ENCODE results near the gene HPCAL1. TPM values are rescaled to one million over a fixed set of nuclear protein-coding genes. Genes with fewer than 3 reads are reported as not detected.
"Not testable (repeated sequence)": the region's sequence is repeated elsewhere in the genome, so short reads cannot be mapped to it uniquely, and the experiment has no call there.

The HPCAL1 gene
- total RNA-seq, 2 donors from 2014 or later, result 43.9 to 52.0 TPM

DNA sequence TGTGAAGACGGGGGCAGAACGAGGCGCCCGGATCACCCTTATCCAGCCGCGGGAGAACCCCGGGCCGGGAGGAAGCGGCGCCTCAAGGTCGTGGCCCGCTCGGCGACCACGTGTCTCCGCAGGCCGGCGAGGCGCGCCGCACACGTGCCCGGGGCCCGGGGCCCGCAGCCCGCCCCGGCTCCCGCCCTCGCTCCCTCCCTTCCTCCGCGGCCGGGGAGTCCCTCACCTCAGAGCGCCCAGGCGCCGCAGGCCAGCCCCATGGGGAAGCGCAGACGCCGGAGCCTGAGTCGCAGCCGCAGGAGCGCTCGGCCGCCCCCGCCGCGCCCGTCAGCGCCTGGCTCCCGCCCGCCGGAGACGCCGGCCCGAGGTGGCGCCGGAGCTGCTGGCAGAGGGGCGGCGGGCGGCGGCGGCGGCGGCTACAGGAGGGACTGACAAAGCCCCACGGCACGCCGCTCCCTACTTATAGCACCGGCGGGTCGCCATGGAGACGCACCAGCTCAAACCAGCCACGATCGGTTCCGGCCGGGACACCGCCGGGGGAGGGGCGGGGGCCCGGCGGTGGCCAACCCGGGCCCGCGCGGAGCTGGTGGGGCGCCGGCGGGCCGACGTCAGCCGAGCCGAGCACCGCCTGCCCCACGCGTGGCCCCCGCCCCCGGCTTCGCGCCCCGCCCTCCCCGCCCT is 145.3 kb downstream of the HPCAL1 start, which contains the start of gene ODC1:
TSS of gene ODC1 (minus strand) at position 433 of the 681 bp plus-strand sequence. CDS start 3,295 bp downstream, outside the sequence.
- DNase-seq, result peak; percentile 93 to 95
- H3K4me3 Mint-ChIP-seq, result peak within 1 kb of the TSS; percentile 86 to 90
- ATAC-seq (replicated peaks in 1 of 2), result peak; percentile 75 to 78
- peak within 1 kb of the TSS; percentile 85 for H3K27ac Mint-ChIP-seq
- peaks cover 9 to 13% of the 10 kb centered on the region in 2 donors for H3K36me3 Mint-ChIP-seq (ENCODE audit: insufficient read depth in 2 of 2)
- H3K9me3 Mint-ChIP-seq, result no peaks in the 10 kb centered on the region
- H3K27me3 Mint-ChIP-seq (ENCODE audit: low read depth), result no peaks in the 10 kb centered on the region
- H3K4me1 Mint-ChIP-seq (ENCODE audit: low read depth), result peaks cover 64% of the 10 kb centered on the region

DNA sequence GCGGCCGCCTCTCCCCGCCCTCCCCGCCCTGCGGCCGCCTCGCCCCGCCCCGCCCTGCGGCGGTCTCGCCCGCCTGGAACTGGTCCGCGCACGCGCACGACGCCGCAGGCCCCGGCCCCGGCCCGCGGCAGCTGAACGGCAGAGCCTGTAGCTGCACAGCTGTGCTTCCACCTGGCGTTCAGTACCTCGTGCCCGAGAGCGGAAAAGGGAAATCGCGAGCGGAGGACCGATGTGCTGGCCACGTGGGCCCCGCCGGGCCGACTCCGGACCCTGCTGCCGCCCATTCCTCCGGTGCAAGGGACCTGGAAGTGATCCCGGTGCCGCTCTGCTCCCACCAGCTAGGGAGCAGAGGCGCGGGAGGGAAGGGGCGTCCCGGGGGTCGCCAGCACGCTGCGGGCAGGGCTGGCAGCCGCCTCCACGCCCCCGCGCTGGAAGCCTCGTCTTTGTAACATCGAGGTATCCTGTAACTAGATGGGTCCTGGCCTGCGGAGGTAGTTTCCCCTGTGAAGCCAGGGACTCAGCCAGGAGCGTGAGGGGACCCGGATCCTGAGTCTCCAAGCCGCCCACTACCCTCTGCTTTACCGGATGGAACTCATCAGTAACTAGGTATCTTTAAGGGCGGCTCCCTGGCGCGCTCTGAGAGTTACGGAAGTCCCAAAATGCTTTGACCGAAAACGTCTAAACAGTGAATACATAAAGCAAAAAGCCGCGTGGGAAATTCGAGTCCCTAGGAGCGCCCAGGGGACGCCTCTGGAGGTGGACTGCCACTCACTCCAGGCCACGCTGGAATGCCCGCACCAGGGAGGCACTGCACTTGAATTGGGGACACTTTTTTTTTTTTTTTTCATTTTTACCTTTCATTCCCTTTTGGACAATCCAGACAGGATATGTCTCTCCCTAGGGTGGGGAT is 146.1 kb downstream of the HPCAL1 start:
- H3K27me3 Mint-ChIP-seq (ENCODE audit: low read depth), result no peaks in the 10 kb centered on the region
- peak overlapping the region; percentile 84 to 86 for H3K4me3 Mint-ChIP-seq
- peak; percentile 62 to 63 for ATAC-seq (replicated peaks in 1 of 2)
- peaks cover 5 to 6% of the 10 kb centered on the region in 2 donors for H3K36me3 Mint-ChIP-seq (ENCODE audit: insufficient read depth in 2 of 2)
- no peaks in the 10 kb centered on the region for H3K9me3 Mint-ChIP-seq
- peaks cover 56% of the 10 kb centered on the region for H3K4me1 Mint-ChIP-seq (ENCODE audit: low read depth)
- peak overlapping the region; percentile 85 for H3K27ac Mint-ChIP-seq
- peak; percentile 93 to 96 for DNase-seq

DNA sequence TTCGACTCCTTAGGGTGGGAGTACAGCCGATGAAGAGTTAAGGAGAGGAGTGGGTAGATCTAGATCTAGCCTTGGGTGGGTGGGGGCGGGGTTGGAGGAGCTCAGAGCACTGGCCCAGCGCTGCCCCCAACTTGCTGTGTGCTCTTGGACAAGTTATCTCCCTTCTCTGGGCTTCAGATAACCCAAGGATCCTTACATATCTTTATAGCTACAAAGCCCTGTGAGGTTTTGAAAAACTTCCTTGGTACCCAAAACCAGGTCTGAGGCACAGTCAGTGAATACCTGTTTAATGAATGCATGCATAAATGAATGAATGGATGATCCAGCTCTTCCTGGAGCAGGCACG is 146.8 kb downstream of the HPCAL1 start:
- Mint-ChIP-seq H3K4me3 (peak overlapping the region; percentile 84 to 86), H3K27ac (peak overlapping the region; percentile 85), H3K9me3 (no peaks in the 10 kb centered on the region), H3K27me3 (ENCODE audit: low read depth) (no peaks in the 10 kb centered on the region), H3K36me3 (ENCODE audit: insufficient read depth in 2 of 2) (peaks cover 0 to under 1% of the 10 kb centered on the region in 2 donors), H3K4me1 (ENCODE audit: low read depth) (peaks cover 50% of the 10 kb centered on the region)
- DNase-seq (no peak), ATAC-seq (replicated peaks in 1 of 2) (no peak)

DNA sequence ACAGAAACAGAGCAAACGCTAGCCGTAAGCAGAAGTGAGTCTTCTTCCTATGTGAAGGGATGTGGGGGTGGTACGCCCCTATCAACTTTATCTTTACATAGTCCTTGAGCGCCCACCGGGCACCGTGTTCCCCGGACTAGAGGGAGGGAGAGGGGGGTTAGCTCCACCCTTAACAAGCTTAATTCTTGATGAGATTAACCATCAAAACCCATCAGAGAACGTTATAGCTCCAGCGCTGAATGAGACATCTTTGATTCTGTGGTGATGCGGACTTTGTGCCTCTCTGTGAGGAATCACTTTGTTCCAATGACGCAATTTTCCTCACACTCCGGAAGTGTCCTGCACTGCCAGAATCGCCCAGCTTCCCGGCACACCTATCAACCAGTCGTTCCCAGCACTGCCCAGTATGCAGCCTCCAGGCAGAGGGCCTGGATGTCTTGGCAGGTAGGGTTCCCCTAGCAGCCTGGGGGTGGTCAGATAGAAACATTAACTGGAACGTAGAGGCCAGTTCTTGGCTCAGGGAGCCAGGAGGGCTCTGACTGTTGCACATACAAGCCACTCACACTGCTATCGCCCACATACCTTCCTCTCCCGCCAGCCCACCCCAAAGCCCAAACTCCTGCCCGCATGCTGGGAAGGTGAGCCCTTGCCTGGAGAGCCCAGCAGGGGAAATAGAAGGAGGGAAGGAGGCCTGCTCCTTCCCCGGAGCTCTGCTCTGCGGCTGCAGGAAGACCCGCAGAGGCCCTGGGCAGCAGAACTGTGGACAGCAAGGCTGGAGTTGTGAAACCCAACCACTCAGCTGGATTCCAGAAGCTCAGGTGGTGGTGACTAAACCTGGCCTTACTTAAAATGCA is 147.4 kb downstream of the HPCAL1 start:
- Mint-ChIP-seq H3K27me3 (ENCODE audit: low read depth) (no peaks in the 10 kb centered on the region), H3K4me3 (peak overlapping the region; percentile 84 to 86), H3K36me3 (ENCODE audit: insufficient read depth in 2 of 2) (no peaks in the 10 kb centered on the region), H3K9me3 (no peaks in the 10 kb centered on the region), H3K4me1 (ENCODE audit: low read depth) (peaks cover 44% of the 10 kb centered on the region), H3K27ac (no peak overlapping the region)
- no peak for DNase-seq
- ATAC-seq (replicated peaks in 1 of 2), result no peak

DNA sequence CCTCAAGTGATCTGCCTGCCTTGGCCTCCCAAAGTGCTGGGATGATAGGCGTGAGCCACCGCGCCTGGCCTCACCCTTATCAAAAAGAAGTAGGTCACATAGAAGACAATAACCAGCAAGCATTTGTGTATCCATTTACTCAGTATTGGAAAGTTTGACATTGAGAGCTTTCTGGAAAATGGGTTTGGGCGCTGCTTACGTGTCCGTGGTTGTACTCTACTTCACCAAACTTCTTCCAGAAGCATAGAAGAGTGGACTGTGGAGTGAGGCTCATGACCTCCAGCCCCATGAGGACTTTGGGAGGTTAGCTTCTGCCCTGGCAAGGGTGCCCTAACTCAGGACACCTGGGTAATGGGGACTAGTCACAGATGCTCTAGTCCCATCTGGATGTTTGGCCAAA is 149.1 kb downstream of the HPCAL1 start:
- ATAC-seq (replicated peaks in 1 of 2) (no peak), DNase-seq (no peak)
- Mint-ChIP-seq H3K4me3 (no peak overlapping the region), H3K9me3 (no peaks in the 10 kb centered on the region), H3K27me3 (ENCODE audit: low read depth) (no peaks in the 10 kb centered on the region), H3K4me1 (ENCODE audit: low read depth) (peaks cover 28% of the 10 kb centered on the region), H3K36me3 (ENCODE audit: insufficient read depth in 2 of 2) (no peaks in the 10 kb centered on the region), H3K27ac (no peak overlapping the region)

DNA sequence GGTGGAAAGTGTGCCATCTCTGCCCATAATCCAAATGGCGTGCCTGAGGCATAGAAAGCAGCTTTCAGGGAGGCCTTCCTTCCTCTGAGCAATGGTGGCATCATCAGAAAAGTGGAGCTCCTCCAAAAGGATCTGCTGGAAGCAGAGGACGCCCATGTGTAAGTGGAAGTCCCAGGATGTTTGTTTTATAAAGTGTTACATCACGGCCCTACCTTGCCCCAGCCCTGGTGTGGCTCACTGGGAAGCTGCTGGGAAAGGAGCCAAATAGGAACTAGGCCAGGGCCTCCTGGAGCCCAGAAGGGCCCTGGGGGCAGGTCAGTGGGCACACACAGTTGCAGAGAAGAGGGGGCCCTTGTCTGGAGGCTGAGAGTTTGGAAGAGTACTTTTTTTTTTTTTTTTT is 149.6 kb downstream of the HPCAL1 start:
- Mint-ChIP-seq H3K4me3 (no peak overlapping the region), H3K36me3 (ENCODE audit: insufficient read depth in 2 of 2) (no peaks in the 10 kb centered on the region), H3K9me3 (no peaks in the 10 kb centered on the region), H3K27me3 (ENCODE audit: low read depth) (no peaks in the 10 kb centered on the region), H3K27ac (no peak overlapping the region), H3K4me1 (ENCODE audit: low read depth) (peaks cover 24% of the 10 kb centered on the region)
- ATAC-seq (replicated peaks in 1 of 2) (no peak), DNase-seq (no peak)

DNA sequence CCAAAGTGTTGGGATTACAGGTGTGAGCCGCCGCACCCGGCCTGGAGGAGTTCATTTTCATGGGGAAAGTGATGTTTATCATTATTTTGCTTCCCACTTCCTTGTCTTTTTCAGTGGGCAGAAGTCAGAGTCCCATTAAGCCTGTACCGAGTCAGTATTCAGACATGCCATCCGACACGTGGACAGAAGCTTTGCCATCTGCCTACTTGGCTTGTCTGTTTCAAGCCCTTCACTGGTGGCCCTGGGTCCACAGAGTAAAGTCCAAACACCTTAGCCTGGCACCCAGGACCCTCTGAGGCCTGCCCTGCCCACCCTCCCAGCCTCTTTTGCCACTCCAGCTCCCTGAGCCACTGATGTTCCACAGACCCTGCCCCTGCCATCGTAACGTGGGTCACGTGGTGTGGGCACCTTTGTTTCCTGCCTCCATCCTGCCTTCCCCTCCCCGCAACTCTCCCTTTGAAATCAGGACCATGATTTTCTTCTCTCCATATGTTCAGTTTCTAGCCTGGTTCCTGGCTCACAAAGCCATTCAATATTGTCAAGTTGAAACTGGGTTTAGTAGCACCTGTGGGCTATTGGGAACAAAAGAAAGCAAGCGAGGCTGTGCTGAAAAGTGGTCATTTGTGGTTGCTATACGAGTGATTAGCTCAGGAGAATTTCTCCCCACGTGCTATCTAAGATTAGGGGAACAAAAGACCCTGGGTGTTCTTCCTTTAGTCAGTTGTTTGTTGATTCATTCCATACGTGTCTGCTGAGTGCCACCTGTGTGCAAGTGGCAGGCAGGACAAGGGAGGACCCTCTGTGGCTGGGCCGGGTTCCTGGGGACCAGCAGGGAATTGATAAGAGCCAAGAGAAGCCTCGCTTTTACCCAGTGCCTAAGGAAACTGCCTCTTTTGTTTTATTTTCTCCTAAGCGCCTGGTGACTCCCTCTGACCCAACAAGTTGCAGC is 150.5 kb downstream of the HPCAL1 start:
- no peaks in the 10 kb centered on the region for H3K27me3 Mint-ChIP-seq (ENCODE audit: low read depth)
- no peak for DNase-seq
- H3K36me3 Mint-ChIP-seq (ENCODE audit: insufficient read depth in 2 of 2), result no peaks in the 10 kb centered on the region
- no peaks in the 10 kb centered on the region for H3K9me3 Mint-ChIP-seq
- no peak overlapping the region for H3K27ac Mint-ChIP-seq
- peaks cover 21% of the 10 kb centered on the region for H3K4me1 Mint-ChIP-seq (ENCODE audit: low read depth)
- H3K4me3 Mint-ChIP-seq, result no peak overlapping the region
- ATAC-seq (replicated peaks in 1 of 2), result no peak

DNA sequence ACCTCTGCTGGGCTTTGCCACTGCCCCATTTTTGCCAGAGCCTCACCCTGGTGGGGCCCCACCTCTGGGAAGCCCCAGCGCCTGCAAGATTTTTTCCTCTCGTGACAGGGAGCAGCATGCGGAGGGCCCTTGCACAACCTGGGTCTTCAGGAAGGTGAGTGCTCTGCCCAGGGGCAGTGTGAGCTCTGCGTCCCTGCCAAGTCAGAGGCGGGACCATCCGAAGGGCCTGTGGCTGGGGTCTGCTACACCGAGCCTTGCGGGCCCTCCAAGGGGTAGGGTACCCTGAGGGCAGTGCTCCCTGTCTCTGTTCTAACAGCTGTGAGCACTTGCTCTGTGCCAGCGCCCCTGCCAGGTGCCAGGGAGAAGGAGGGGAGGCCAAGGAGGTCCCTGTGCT is 151.2 kb downstream of the HPCAL1 start:
- Mint-ChIP-seq H3K9me3 (no peaks in the 10 kb centered on the region), H3K36me3 (ENCODE audit: insufficient read depth in 2 of 2) (no peaks in the 10 kb centered on the region), H3K27me3 (ENCODE audit: low read depth) (no peaks in the 10 kb centered on the region), H3K27ac (no peak overlapping the region), H3K4me3 (no peak overlapping the region), H3K4me1 (ENCODE audit: low read depth) (peaks cover 21% of the 10 kb centered on the region)
- ATAC-seq (replicated peaks in 1 of 2) (no peak), DNase-seq (no peak)

DNA sequence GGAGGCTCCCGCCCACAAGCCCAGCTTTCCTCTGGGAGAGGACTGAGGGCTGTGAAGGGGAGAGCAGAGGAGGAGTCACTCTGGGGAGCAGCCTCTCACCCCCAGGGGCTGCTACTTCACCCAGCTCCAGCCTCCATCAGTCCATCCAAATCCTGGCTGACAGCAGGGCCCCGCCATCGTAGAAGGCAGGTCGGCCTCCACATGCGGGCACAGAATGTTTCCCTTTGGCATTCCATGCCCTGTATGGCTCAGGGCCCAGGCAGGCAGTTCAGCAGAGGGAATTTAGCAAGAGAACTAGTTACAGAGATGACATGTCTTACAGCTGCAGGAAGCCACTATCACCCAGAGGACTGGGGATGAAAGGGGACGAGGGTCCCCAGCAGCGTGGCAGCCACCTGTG is 151.8 kb downstream of the HPCAL1 start:
- Mint-ChIP-seq H3K4me1 (ENCODE audit: low read depth) (peaks cover 15% of the 10 kb centered on the region), H3K27ac (no peak overlapping the region), H3K27me3 (ENCODE audit: low read depth) (no peaks in the 10 kb centered on the region), H3K4me3 (no peak overlapping the region), H3K9me3 (no peaks in the 10 kb centered on the region), H3K36me3 (ENCODE audit: insufficient read depth in 2 of 2) (no peaks in the 10 kb centered on the region)
- ATAC-seq (replicated peaks in 1 of 2) (no peak), DNase-seq (no peak)

DNA sequence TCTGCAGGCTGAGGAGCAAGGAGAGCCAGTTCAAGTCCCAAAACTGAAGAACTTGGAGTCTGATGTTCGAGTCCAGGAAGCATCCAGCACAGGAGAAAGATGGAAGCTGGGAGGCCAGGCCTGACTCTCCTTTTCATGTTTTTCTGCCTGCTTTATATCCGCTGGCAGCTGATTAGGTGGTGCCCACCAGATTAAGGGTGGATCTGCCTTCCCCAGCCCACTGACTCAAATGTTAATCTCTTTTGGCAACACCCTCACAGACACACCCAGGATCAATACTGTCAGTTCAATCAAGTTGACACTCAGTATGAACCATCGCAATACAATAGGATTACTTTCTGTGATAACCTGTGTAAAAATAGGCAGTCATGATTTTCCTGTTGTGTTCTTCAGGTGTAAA is 154.5 kb downstream of the HPCAL1 start:
- ATAC-seq (replicated peaks in 1 of 2); H3K36me3 Mint-ChIP-seq (ENCODE audit: insufficient read depth in 2 of 2); H3K27me3 Mint-ChIP-seq (ENCODE audit: low read depth); H3K4me3 Mint-ChIP-seq; DNase-seq; H3K4me1 Mint-ChIP-seq (ENCODE audit: low read depth); H3K27ac Mint-ChIP-seq; H3K9me3 Mint-ChIP-seq: not testable (repeated sequence)

DNA sequence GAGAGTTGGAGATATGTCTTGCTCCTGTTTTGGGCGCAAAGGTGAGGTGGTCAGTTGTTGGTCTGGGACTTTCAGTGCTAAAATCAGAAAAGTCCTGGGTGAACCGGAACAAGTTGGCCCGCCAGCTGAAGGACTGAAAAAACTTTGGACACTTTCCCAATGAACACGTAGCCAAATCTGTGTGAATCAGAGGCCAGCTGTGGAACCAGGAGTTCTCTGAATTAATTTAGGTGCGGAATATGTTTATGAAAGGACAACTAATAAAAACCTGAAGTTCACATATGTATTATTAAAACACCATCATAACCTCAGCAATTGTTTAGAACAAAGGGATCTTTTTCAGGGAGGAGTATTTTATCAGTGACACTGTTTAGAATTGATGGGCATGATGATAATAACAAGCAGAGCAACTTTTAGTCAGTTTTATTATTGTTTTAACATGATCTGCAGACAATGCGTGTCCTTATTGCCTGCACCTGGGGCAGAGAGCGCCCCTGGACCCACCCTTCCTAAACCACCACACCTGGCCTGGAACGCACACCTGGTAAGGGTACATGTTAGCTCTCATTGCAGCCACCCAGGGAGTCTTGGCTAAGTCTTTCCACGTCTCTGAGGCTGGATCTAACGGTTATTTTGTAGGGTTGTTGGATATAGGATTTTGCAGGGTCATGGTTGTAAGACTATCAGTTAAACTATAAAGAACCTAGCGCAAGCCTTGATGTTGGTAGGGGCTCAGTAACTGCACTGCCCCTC is 155.3 kb downstream of the HPCAL1 start:
- Mint-ChIP-seq H3K27ac (no peak overlapping the region), H3K36me3 (ENCODE audit: insufficient read depth in 2 of 2) (no peaks in the 10 kb centered on the region), H3K27me3 (ENCODE audit: low read depth) (no peaks in the 10 kb centered on the region), H3K9me3 (no peaks in the 10 kb centered on the region), H3K4me1 (ENCODE audit: low read depth) (no peaks in the 10 kb centered on the region), H3K4me3 (no peak overlapping the region)
- DNase-seq, result no peak
- no peak for ATAC-seq (replicated peaks in 1 of 2)

Data from activated T-cell treated with anti-CD3 and anti-CD28 coated beads, Interleukin-2, amount 50 U/mL, for 72 hours (primary cell).